ENCODE data around the gene PCDH1.

PCDH1 gene

GRCh38 chr5:141873933-141874261 is 4.3 kb downstream of the PCDH1 start:
- DNase-seq (ENCODE audit: low read depth) = no peak

GRCh38 chr5:141872496-141873356 is 5.5 kb downstream of the PCDH1 start:
- DNase-seq (ENCODE audit: low read depth) = no peak

- no peak for DNase-seq (ENCODE audit: low read depth)
These were observed 6.3 kb downstream of the PCDH1 start for GRCh38 chr5:141871870-141872269.

GRCh38 chr5:141870871-141871270 is 7.3 kb downstream of the PCDH1 start:
- DNase-seq (ENCODE audit: low read depth) = no peak

GRCh38 chr5:141870228-141870627 is 8.0 kb downstream of the PCDH1 start:
- no peak for DNase-seq (ENCODE audit: low read depth)

GRCh38 chr5:141869514-141869913 is 8.7 kb downstream of the PCDH1 start:
- no peak for DNase-seq (ENCODE audit: low read depth)

- DNase-seq (ENCODE audit: low read depth) = no peak
These were observed 9.2 kb downstream of the PCDH1 start for GRCh38 chr5:141869040-141869439.

- DNase-seq (ENCODE audit: low read depth) = no peak
These were observed 9.7 kb downstream of the PCDH1 start for GRCh38 chr5:141868541-141868940.

GRCh38 chr5:141867651-141868050 is 10.6 kb downstream of the PCDH1 start:
- no peak for DNase-seq (ENCODE audit: low read depth)

- DNase-seq (ENCODE audit: low read depth) = no peak
These were observed 11.1 kb downstream of the PCDH1 start for GRCh38 chr5:141867139-141867538.

GRCh38 chr5:141866096-141866495 is 12.1 kb downstream of the PCDH1 start:
- DNase-seq (ENCODE audit: low read depth) = no peak

- DNase-seq (ENCODE audit: low read depth) = no peak
These were observed 12.8 kb downstream of the PCDH1 start for GRCh38 chr5:141865406-141865805.

GRCh38 chr5:141864371-141865370 is 13.5 kb downstream of the PCDH1 start:
- DNase-seq (ENCODE audit: low read depth) = no peak

GRCh38 chr5:141863569-141864178 is 14.5 kb downstream of the PCDH1 start:
- no peak for DNase-seq (ENCODE audit: low read depth)

GRCh38 chr5:141862936-141863543 is 15.2 kb downstream of the PCDH1 start:
- DNase-seq (ENCODE audit: low read depth) = no peak

- no peak for DNase-seq (ENCODE audit: low read depth)
These were observed 17.0 kb downstream of the PCDH1 start for GRCh38 chr5:141861194-141861593.

GRCh38 chr5:141858079-141858765 is 20.0 kb downstream of the PCDH1 start:
- no peak for DNase-seq (ENCODE audit: low read depth)

GRCh38 chr5:141857226-141857625 is 21.0 kb downstream of the PCDH1 start:
- no peak for DNase-seq (ENCODE audit: low read depth)

- DNase-seq (ENCODE audit: low read depth) = no peak
These were observed 22.0 kb downstream of the PCDH1 start for GRCh38 chr5:141856037-141856790.

- no peak for DNase-seq (ENCODE audit: low read depth)
These were observed 22.8 kb downstream of the PCDH1 start for GRCh38 chr5:141855265-141856036.
